GM13976 (cell line): ENCODE measurements around the gene STARD8.

Experiments
- DNase-seq: peaks from one replicate; pipeline ENCODE4 v3.0.0; 2012; ENCODE audit warnings: low spot score
- CTCF ChIP-seq: IDR thresholded peaks from 2 replicates; pipeline ENCODE4 v1.5.1; 2012; ENCODE audit warnings: borderline replicate concordance, mild to moderate bottlenecking; ENCODE audit not compliant: insufficient read depth; ENCODE audit errors: extremely low read depth, missing control alignments, control extremely low read depth
- in situ Hi-C: fragments of 300-500 bp; cut with MboI; formaldehyde crosslinking; loops from one replicate; pipeline ENCODE4 v1.12.0; 2022; ENCODE audit warnings: low sequenced_read_pairs, mixed read lengths, inconsistent platforms; ENCODE audit not compliant: unreplicated experiment

The STARD8 gene

GRCh38 chrX:68694435-68695205, 47.2 kb downstream of the STARD8 start:
- no peak for DNase-seq
- in situ Hi-C loops = no loop called here
- no peak for TF ChIP-seq CTCF

GRCh38 chrX:68695206-68695845, 47.9 kb downstream of the STARD8 start:
- in situ Hi-C loops = no loop called here
- DNase-seq = no peak

GRCh38 chrX:68696267-68696990, 49.0 kb downstream of the STARD8 start:
- no peak for TF ChIP-seq CTCF
- in situ Hi-C loops = no loop called here
- no peak for DNase-seq

More at GRCh38 chrX:68695206-68695845, 47.9 kb downstream of the STARD8 start:
- no peak for TF ChIP-seq CTCF

GRCh38 chrX:68697036-68697435, 49.6 kb downstream of the STARD8 start:
- no peak for TF ChIP-seq CTCF
- DNase-seq = no peak
- in situ Hi-C loops = no loop called here

- DNase-seq = no peak
- no peak for TF ChIP-seq CTCF
- in situ Hi-C loops = no loop called here
These were observed 50.1 kb downstream of the STARD8 start for GRCh38 chrX:68697465-68698125.

GRCh38 chrX:68698942-68699341, 51.5 kb downstream of the STARD8 start:
- in situ Hi-C loops = no loop called here
- TF ChIP-seq CTCF = no peak
- DNase-seq = no peak
